ENCODE data around the gene MRPL55.

Gene MRPL55

GRCh38 chr1:228070851-228071250 is 38.2 kb downstream of the MRPL55 start:
- H3K27ac Mint-ChIP-seq: no peak overlapping the region
- H3K27me3 Mint-ChIP-seq (ENCODE audit: low read depth): peaks cover 48% of the 10 kb centered on the region
- TF ChIP-seq, protein P1, sequence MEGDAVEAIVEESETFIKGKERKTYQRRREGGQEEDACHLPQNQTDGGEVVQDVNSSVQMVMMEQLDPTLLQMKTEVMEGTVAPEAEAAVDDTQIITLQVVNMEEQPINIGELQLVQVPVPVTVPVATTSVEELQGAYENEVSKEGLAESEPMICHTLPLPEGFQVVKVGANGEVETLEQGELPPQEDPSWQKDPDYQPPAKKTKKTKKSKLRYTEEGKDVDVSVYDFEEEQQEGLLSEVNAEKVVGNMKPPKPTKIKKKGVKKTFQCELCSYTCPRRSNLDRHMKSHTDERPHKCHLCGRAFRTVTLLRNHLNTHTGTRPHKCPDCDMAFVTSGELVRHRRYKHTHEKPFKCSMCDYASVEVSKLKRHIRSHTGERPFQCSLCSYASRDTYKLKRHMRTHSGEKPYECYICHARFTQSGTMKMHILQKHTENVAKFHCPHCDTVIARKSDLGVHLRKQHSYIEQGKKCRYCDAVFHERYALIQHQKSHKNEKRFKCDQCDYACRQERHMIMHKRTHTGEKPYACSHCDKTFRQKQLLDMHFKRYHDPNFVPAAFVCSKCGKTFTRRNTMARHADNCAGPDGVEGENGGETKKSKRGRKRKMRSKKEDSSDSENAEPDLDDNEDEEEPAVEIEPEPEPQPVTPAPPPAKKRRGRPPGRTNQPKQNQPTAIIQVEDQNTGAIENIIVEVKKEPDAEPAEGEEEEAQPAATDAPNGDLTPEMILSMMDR (IDR thresholded peaks at IDR 0.05; ENCODE audit: unreplicated experiment in 3 of 3): no peak
- H3K9me3 Mint-ChIP-seq: no peaks in the 10 kb centered on the region
- no peaks in the 10 kb centered on the region for H3K36me3 Mint-ChIP-seq (ENCODE audit: low read depth)
- H3K4me3 Mint-ChIP-seq: no peak overlapping the region
- peaks cover 6% of the 10 kb centered on the region for H3K4me1 Mint-ChIP-seq

GRCh38 chr1:228070173-228070572 is 38.9 kb downstream of the MRPL55 start:
- Mint-ChIP-seq H3K27ac (no peak overlapping the region), H3K4me1 (peaks cover 6% of the 10 kb centered on the region), H3K36me3 (ENCODE audit: low read depth) (no peaks in the 10 kb centered on the region), H3K9me3 (no peaks in the 10 kb centered on the region), H3K27me3 (ENCODE audit: low read depth) (peaks cover 54% of the 10 kb centered on the region), H3K4me3 (no peak overlapping the region)
- TF ChIP-seq, protein P1 (IDR thresholded peaks at IDR 0.05; ENCODE audit: unreplicated experiment in 3 of 3): no peak

- no peaks in the 10 kb centered on the region for H3K36me3 Mint-ChIP-seq (ENCODE audit: low read depth)
- no peak overlapping the region for H3K4me3 Mint-ChIP-seq
- no peak overlapping the region for H3K27ac Mint-ChIP-seq
- H3K9me3 Mint-ChIP-seq: no peaks in the 10 kb centered on the region
- TF ChIP-seq, protein P1 (IDR thresholded peaks at IDR 0.05; ENCODE audit: unreplicated experiment in 3 of 3): no peak
- H3K4me1 Mint-ChIP-seq: no peaks in the 10 kb centered on the region
- H3K27me3 Mint-ChIP-seq (ENCODE audit: low read depth): peaks cover 49% of the 10 kb centered on the region
Observed at GRCh38 chr1:228068359-228068758, 40.7 kb downstream of the MRPL55 start.

DNA sequence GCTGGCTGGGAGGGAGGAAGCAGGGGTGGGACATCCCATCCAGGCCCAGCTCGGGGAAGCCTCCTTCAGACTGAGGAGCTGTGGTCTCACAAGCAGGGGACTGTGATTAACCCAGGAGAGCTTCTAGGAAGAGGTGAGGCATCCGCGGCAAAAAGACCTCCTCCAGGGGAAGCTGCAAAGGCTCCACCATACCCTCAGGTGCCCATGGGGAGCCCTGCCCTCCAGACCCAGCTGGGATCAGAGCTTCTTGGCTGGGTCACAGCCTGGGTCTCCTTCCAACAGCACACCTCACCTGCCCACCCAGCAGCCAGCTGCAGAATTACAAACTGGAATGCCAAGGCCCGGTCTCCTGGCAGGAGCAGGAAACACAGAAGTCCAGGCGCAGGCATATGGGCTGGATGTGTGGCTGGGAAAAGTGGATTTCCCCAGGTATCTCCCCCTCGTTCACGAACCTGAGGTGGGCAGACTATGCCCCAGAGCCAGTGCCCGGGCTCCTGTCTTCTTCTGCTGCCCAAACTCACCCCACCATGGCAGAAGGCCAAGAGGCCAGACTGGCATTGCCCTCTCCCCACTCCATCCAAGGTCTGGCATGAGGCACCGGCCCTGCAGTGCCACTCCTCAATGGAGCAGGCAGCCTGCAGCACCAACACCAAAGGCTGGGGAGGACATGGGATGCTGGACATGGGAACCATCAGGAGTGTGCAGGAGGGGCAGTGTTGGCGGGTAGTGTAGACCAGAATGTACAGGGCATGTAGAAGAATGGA is 42.0 kb downstream of the MRPL55 start:
- Mint-ChIP-seq H3K9me3 (no peaks in the 10 kb centered on the region), H3K4me1 (no peaks in the 10 kb centered on the region), H3K27ac (no peak overlapping the region), H3K4me3 (no peak overlapping the region), H3K36me3 (ENCODE audit: low read depth) (no peaks in the 10 kb centered on the region), H3K27me3 (ENCODE audit: low read depth) (peaks cover 58% of the 10 kb centered on the region)
- TF ChIP-seq, protein P1 (IDR thresholded peaks at IDR 0.05; ENCODE audit: unreplicated experiment in 3 of 3): no peak

DNA sequence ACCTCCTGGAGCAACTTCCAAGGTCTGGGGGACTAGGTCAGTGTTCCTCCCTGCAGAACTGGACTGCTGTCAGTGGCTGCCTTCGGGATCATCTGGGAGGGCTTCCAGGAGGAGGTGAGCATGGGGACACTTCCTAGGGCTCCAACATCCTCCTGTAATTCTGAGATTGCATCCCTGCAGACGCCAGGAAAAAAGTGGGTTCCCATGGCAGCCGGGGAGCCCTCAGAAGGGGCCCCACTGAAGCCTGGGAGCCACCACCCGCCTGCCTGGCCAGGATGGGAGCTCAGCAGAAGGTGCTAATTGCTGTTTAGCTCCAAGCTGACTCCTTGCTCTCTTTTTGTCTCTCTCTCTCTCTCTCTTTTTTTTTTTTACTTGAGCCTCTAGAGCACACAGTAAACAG is 42.7 kb downstream of the MRPL55 start:
- Mint-ChIP-seq H3K9me3 (no peaks in the 10 kb centered on the region), H3K27me3 (ENCODE audit: low read depth) (peaks cover 65% of the 10 kb centered on the region), H3K4me1 (no peaks in the 10 kb centered on the region), H3K36me3 (ENCODE audit: low read depth) (no peaks in the 10 kb centered on the region), H3K4me3 (no peak overlapping the region), H3K27ac (no peak overlapping the region)
- TF ChIP-seq, protein P1 (IDR thresholded peaks at IDR 0.05; ENCODE audit: unreplicated experiment in 3 of 3): no peak

All from nephron (organoid).